Measurements from ENCODE around the gene CEP112. TPM values are rescaled to one million over a fixed set of nuclear protein-coding genes. Genes with fewer than 3 reads are reported as not detected.

Gene CEP112
- total and polyA plus RNA-seq, 2 of the 13 experiments (the other 11 are each of a cell fraction or from before 2014, with no cell fraction given), result 1.2 to 3.4 TPM

DNA sequence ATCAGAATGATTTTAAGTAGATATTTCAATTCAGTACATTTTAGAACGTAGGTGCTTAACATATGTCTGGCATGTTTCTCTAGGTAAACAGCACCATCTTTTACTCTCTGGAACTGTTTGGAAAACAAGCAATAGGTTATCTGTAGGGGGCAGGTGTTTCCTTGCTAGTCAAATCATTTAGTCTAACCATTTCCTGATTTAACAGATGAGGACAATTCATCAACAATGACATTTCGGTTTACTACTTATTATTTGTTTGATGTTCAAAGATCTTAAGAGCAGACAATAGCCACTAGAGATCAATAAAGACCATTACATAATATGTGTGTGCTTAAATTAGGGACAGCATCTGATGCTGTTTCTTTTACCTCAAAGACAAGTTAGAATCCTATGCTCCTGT, 173.1 kb downstream of the CEP112 start:
- no TSS peak for BruUV-seq (replicated peaks)
- Histone ChIP-seq H3K27ac (ENCODE audit: extremely low read length, insufficient read depth, low read length) (no peak overlapping the region), H3K27me3 (ENCODE audit: control insufficient read depth in 1 of 2, insufficient read depth in 2 of 2, low read length in 2 of 2) (no peaks in the 10 kb centered on the region), H3K4me2 (ENCODE audit: low read depth, low read length) (no peak overlapping the region), H3K4me1 (ENCODE audit: insufficient read depth, low read length) (no peaks in the 10 kb centered on the region), H2AFZ (ENCODE audit: low read length) (no peak overlapping the region), H3K36me3 (replicated peaks in 1 of 2; ENCODE audit: control insufficient read depth in 1 of 2, insufficient read depth in 2 of 2, low read length in 2 of 2) (no peaks in the 10 kb centered on the region; a peak in 1 of 5 replicates), H3K9ac (ENCODE audit: insufficient read depth, low read depth, low read length) (no peak overlapping the region), H4K20me1 (ENCODE audit: insufficient read depth, low read length) (no peaks in the 10 kb centered on the region), H3K79me2 (ENCODE audit: insufficient read depth, low read length) (no peaks in the 10 kb centered on the region), H3K4me3 (replicated peaks in 1 of 3; ENCODE audit: insufficient read depth in 1 of 3, low read depth in 2 of 3, low read length in 3 of 3) (no peak overlapping the region), H3K9me3 (ENCODE audit: low read length) (peaks cover 9% of the 10 kb centered on the region)
- TF ChIP-seq TOPORS (CRISPR knock-in tag; IDR thresholded peaks at IDR 0.05), result no peak
- TF ChIP-seq ARNTL (CRISPR knock-in tag; IDR thresholded peaks at IDR 0.05), result no peak
- no peak for TF ChIP-seq GFI1 (CRISPR knock-in tag; IDR thresholded peaks at IDR 0.05; ENCODE audit: borderline replicate concordance)
- no peak for TF ChIP-seq ZNF205 (CRISPR knock-in tag; IDR thresholded peaks at IDR 0.05)
- TF ChIP-seq ZNF558 (CRISPR knock-in tag; IDR thresholded peaks at IDR 0.05; ENCODE audit: borderline replicate concordance), result no peak
- TF ChIP-seq SP2 (CRISPR knock-in tag; IDR thresholded peaks at IDR 0.05), result no peak
- TF ChIP-seq ZNF776 (CRISPR knock-in tag; IDR thresholded peaks at IDR 0.05), result no peak
- TF ChIP-seq, protein P1, sequence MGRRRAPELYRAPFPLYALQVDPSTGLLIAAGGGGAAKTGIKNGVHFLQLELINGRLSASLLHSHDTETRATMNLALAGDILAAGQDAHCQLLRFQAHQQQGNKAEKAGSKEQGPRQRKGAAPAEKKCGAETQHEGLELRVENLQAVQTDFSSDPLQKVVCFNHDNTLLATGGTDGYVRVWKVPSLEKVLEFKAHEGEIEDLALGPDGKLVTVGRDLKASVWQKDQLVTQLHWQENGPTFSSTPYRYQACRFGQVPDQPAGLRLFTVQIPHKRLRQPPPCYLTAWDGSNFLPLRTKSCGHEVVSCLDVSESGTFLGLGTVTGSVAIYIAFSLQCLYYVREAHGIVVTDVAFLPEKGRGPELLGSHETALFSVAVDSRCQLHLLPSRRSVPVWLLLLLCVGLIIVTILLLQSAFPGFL (CRISPR knock-in tag; IDR thresholded peaks at IDR 0.05), result no peak
- DNase-seq (ENCODE audit: low spot score) (no peak), ATAC-seq (no peak), FAIRE-seq (no peak)
- WGBS (ENCODE audit: low lambda C conversion rate), result 29% methylated on average over 2 of the region's 2 CpGs
- ChIA-PET CTCF (ENCODE audit: low intra/inter-chr PET ratio, low total read pairs) (no interaction called here), POLR2A (no interaction called here)
- intact Hi-C loops (cut with micrococcal nuclease; ENCODE audit: unreplicated experiment), result no loop called here
- in situ Hi-C loops (cut with HindIII; ENCODE audit: extremely low pct_ligation_motif_present, low pct_unique_long_range_greater_than_20kb), result no loop called here

DNA sequence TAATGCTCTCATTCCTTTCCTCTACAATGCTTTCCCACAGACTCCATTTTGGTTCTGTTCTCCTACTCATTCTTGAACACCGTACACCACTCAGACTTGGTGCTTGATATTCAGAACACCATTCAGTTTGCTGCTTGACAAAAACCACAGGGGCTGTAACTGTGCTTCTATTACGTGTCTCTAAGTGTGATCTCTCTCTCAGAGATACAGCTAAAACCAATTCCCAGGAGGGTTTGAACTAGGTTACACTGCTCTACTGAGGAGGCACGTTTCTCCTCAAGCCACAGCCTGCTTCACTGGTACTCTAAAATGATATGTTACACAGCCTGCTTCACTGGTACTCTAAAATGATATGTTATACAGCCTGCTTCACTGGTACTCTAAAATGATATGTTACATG, 175.7 kb downstream of the CEP112 start:
- Histone ChIP-seq H3K4me1 (ENCODE audit: insufficient read depth, low read length) (no peaks in the 10 kb centered on the region), H3K4me3 (replicated peaks in 1 of 3; ENCODE audit: insufficient read depth in 1 of 3, low read depth in 2 of 3, low read length in 3 of 3) (no peak overlapping the region), H3K9ac (ENCODE audit: insufficient read depth, low read depth, low read length) (no peak overlapping the region), H3K27ac (ENCODE audit: extremely low read length, insufficient read depth, low read length) (no peak overlapping the region), H4K20me1 (ENCODE audit: insufficient read depth, low read length) (no peaks in the 10 kb centered on the region), H3K36me3 (replicated peaks in 1 of 2; ENCODE audit: control insufficient read depth in 1 of 2, insufficient read depth in 2 of 2, low read length in 2 of 2) (no peaks in the 10 kb centered on the region), H3K27me3 (ENCODE audit: control insufficient read depth in 1 of 2, insufficient read depth in 2 of 2, low read length in 2 of 2) (no peaks in the 10 kb centered on the region), H2AFZ (ENCODE audit: low read length) (no peak overlapping the region), H3K9me3 (ENCODE audit: low read length) (no peaks in the 10 kb centered on the region), H3K4me2 (ENCODE audit: low read depth, low read length) (no peak overlapping the region), H3K79me2 (ENCODE audit: insufficient read depth, low read length) (no peaks in the 10 kb centered on the region)
- ATAC-seq (no peak), FAIRE-seq (no peak), DNase-seq (ENCODE audit: low spot score) (no peak)
- no peak for TF ChIP-seq DMAP1 (CRISPR knock-in tag; IDR thresholded peaks at IDR 0.05)
- in situ Hi-C loops (cut with HindIII; ENCODE audit: extremely low pct_ligation_motif_present, low pct_unique_long_range_greater_than_20kb), result no loop called here
- no TSS peak for BruUV-seq (replicated peaks)
- 56% methylated on average over 3 of the region's 3 CpGs for WGBS (ENCODE audit: low lambda C conversion rate)
- ChIA-PET CTCF (ENCODE audit: low intra/inter-chr PET ratio, low total read pairs) (no interaction called here), POLR2A (no interaction called here)
- intact Hi-C loops (cut with micrococcal nuclease; ENCODE audit: unreplicated experiment), result no loop called here

All from HepG2 (cell line).